ENCODE data around the gene CFAP77.

CFAP77 gene

DNA sequence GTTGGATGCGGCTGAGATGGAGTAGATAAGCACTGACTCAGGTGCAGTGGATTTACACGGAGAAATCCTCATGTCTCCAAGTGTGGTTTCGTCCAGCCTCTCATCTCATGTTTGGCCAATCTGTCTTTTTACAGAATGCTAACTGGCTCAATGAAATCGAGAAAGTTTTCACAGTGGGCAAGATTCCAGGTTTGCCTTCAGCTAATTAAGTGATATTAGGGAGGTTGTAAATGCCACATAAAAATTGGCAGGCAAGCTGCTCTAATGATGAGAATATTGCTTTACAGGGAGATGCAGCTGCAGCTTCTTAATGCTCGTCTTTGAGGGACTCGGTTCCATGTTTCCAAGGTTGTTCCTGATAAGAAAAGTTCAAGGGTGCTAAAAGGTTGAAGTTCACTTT is 196.1 kb downstream of the CFAP77 start:
- no peak for DNase-seq

DNA sequence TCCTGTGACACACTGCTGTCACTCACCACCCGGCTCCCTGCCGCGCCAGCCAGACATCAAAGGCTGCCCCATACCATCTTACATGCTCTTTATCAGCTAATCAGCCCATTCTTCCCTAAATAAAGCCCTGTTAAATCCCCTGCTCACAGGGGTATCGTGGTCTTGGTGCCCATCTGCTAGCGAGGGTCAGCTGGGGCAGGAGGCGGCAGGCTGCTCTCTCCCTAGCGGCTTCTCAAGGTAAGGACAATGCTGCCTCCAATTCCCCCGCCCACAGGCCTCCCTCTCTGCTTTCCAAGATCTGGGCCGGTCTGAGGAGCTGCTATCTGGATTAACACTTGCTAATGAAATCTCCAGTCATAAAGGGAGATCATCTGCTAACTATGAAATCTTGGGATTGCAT is 199.2 kb downstream of the CFAP77 start:
- no peak for DNase-seq

DNA sequence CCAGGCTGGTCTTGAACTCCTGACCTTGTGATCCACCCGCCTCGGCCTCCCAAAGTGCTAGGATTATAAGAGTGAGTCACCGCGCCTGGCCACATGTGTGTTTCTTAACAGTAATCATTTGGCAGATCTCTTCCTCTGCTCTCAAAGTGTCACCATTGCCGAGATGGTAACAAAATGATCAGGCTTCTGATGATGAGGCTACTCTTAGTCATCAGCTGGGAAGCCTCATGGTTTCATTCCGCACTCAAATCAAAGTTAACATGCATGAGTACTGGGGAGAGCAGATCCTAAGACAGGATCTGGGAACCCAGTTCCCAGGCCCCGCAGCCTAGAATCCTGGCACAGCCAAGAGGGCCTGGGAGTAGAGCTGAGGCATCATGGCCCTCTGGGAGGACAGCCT is 199.8 kb downstream of the CFAP77 start:
- DNase-seq, result no peak

DNA sequence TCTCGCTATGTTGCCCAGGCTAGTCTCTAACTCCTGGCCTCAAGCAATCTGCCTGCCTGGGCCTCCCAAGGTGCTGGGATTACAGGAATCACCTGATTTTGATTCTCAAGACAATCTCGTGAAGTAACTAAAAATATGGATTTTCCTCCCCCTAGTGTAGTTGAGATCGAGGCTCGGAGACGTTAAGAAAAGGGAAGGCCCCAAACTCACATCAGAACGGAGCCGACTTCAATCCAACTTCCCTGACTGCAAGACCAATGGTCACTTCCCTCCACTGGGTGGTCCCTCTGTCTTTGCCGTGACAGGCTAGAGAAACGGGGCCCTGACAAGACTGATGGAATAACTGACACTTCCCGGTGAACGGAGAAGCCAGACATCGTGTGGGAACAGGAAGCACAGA is 200.7 kb downstream of the CFAP77 start:
- no peak for DNase-seq

DNA sequence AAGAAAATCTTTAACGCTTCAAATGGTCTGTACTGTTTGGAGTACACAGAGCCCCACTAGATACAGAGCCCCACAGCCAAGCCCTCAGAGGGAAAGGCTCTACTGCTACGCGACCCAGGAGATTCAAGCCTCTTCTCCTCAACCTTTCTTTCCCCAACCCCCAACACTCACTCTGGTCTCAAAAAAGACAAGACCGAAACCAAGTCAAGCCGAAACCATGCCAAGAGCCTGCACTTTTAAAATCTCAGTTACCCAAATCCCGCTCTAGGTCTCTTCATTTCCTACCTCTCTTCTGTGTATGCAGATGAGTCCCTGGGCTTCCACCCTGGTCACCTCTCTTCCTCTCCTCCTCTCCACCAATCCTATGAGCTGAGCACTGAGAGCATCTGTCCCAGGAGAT is 204.3 kb downstream of the CFAP77 start:
- no peak for DNase-seq

DNA sequence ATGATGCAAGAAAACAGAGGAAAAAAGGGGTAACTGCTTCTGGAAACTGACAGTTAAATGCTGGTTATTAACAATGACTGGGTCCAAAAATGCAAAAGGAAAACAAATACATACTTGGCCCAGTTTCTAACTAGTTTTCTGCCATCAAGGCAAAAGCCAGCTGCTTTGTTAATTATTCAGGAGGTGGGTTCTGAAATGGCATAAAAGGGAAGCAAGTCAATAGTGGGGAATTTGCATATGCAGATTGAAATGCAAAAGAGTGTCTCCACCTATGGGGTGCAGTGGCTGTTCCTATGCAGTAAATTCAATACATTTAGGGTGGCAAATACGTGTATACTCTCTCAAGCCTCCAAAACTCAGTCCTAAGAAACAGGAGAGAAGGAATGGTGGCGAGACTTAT is 205.8 kb downstream of the CFAP77 start:
- DNase-seq, result no peak

DNA sequence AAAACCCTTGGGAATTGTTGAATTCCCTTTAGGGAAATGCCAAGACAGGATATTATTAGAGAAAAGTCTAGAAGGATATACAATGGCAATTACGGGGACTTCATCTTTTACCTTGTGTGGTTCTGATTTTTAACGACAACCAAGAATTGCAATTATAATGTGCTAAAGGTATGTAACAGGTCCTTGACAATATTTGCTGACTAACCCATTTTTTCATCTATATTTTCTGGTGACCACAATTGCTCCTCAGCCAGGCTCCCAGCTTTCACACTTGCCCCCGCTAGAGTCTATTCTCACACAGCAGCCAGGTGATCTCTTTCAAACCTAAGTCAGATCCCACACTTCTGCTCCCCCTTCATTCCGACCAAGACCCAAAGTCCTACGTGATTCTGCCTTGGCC is 206.7 kb downstream of the CFAP77 start:
- DNase-seq, result no peak

DNA sequence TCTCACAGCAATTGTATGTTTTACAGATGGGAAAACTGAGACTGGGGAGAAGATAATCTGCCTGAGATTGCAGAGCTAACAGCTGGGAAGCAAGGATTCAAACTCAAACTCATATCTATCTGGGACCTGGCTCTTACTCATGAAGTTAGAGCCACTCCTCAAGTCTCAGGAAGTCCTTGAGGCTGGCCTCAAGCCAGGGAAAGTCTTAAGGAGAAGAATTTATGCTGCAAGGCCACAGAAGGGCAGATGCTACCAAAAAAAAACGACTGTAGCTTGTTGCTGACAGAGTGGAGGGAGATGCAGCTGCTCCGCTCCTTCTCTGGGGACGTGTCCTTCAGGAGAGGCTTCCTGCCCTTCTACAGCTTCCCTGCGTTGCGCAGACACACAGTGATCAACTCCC is 212.1 kb downstream of the CFAP77 start:
- DNase-seq, result no peak
